ENCODE data around the gene SLC35B2. TPM values are rescaled to one million over a fixed set of nuclear protein-coding genes. Genes with fewer than 3 reads are reported as not detected.

Gene SLC35B2
- total RNA-seq, 1 donor = 92.8 TPM

GRCh38 chr6:44253307-44254101 lies 3.8 kb downstream of the SLC35B2 start:
- DNase-seq (ENCODE audit: low read depth) = peak; percentile 32
- peak; percentile 62 for TF ChIP-seq CTCF (IDR thresholded peaks at IDR 0.05; ENCODE audit: insufficient read depth, low read depth, low read length)
- H3K4me3 ChIP-seq (ENCODE audit: low read depth, low read length) = no peak overlapping the region

GRCh38 chr6:44251576-44252524 lies 5.5 kb downstream of the SLC35B2 start:
- no peak for DNase-seq (ENCODE audit: low read depth)
- no peak overlapping the region for H3K4me3 ChIP-seq (ENCODE audit: low read depth, low read length)
- TF ChIP-seq CTCF (IDR thresholded peaks at IDR 0.05; ENCODE audit: insufficient read depth, low read depth, low read length) = no peak

- no peak for TF ChIP-seq CTCF (IDR thresholded peaks at IDR 0.05; ENCODE audit: insufficient read depth, low read depth, low read length)
- no peak overlapping the region for H3K4me3 ChIP-seq (ENCODE audit: low read depth, low read length)
- no peak for DNase-seq (ENCODE audit: low read depth)
Observed at GRCh38 chr6:44250718-44251123, 6.6 kb downstream of the SLC35B2 start.

GRCh38 chr6:44250067-44250717 lies 7.1 kb downstream of the SLC35B2 start:
- no peak for TF ChIP-seq CTCF (IDR thresholded peaks at IDR 0.05; ENCODE audit: insufficient read depth, low read depth, low read length)
- DNase-seq (ENCODE audit: low read depth) = no peak
- H3K4me3 ChIP-seq (ENCODE audit: low read depth, low read length) = no peak overlapping the region

GRCh38 chr6:44249082-44249748 lies 8.1 kb downstream of the SLC35B2 start:
- H3K4me3 ChIP-seq (ENCODE audit: low read depth, low read length) = peak overlapping the region; percentile 100
- no peak for TF ChIP-seq CTCF (IDR thresholded peaks at IDR 0.05; ENCODE audit: insufficient read depth, low read depth, low read length)
- DNase-seq (ENCODE audit: low read depth) = no peak

GRCh38 chr6:44248579-44248978 lies 8.7 kb downstream of the SLC35B2 start:
- no peak for TF ChIP-seq CTCF (IDR thresholded peaks at IDR 0.05; ENCODE audit: insufficient read depth, low read depth, low read length)
- peak overlapping the region; percentile 100 for H3K4me3 ChIP-seq (ENCODE audit: low read depth, low read length)
- no peak for DNase-seq (ENCODE audit: low read depth)
